ACC112 (cell line): Measurements from ENCODE around the gene UBL7.
A peak's percentile ranks its signal among the peaks of the same experiment; 100 is the strongest.

Experiments used
- H2AFZ ChIP-seq: fragments of 200-600 bp; sonication (generic); one replicate; pipeline ENCODE4 v1.6.0; 2017; ENCODE audit warnings: antibody characterized with exemption, low read length; ENCODE audit not compliant: unreplicated experiment
- H3K27ac ChIP-seq: fragments of 200-600 bp; sonication (generic); 2 replicates; pipeline ENCODE4 v1.5.1; 2014; ENCODE audit warnings: low read depth, mild to moderate bottlenecking, antibody characterized with exemption, low read length, moderate library complexity
- H3K27me3 ChIP-seq: fragments of 200-600 bp; sonication (generic); 2 replicates; pipeline ENCODE4 v1.6.1; 2014; ENCODE audit warnings: mild to moderate bottlenecking, antibody characterized with exemption, low read length, moderate library complexity, mixed read lengths; ENCODE audit not compliant: insufficient read depth
- H3K36me3 ChIP-seq: fragments of 200-600 bp; sonication (generic); 2 replicates; pipeline ENCODE4 v1.6.1; 2016; ENCODE audit warnings: mild to moderate bottlenecking, antibody characterized with exemption, low read length, moderate library complexity, mixed read lengths; ENCODE audit not compliant: insufficient read depth
- H3K4me1 ChIP-seq: fragments of 200-600 bp; sonication (generic); one replicate; pipeline ENCODE4 v1.6.1; 2016; ENCODE audit warnings: low read length, mixed read lengths; ENCODE audit not compliant: insufficient read depth, unreplicated experiment, control insufficient read depth
- H3K4me3 ChIP-seq: fragments of 200-600 bp; sonication (generic); 2 replicates; pipeline ENCODE4 v1.5.1; 2014; ENCODE audit warnings: mild to moderate bottlenecking, low read depth, low read length
- H3K79me2 ChIP-seq: fragments of 200-600 bp; sonication (generic); one replicate; pipeline ENCODE4 v1.6.0; 2016; ENCODE audit warnings: low read length; ENCODE audit not compliant: control insufficient read depth, unreplicated experiment, insufficient read depth

UBL7 gene

GRCh38 chr15:74438721-74439316, 22.1 kb downstream of the UBL7 start:
- Histone ChIP-seq H3K36me3 (no peaks in the 10 kb centered on the region), H3K4me3 (no peak overlapping the region), H2AFZ (no peak overlapping the region), H3K27ac (no peak overlapping the region), H3K79me2 (peaks cover 4% of the 10 kb centered on the region), H3K27me3 (no peaks in the 10 kb centered on the region), H3K4me1 (peaks cover 10% of the 10 kb centered on the region)

GRCh38 chr15:74438206-74438605, 22.8 kb downstream of the UBL7 start:
- Histone ChIP-seq H3K27ac (no peak overlapping the region), H2AFZ (no peak overlapping the region), H3K36me3 (no peaks in the 10 kb centered on the region), H3K27me3 (no peaks in the 10 kb centered on the region), H3K79me2 (peaks cover 9% of the 10 kb centered on the region), H3K4me1 (peaks cover 10% of the 10 kb centered on the region), H3K4me3 (no peak overlapping the region)

GRCh38 chr15:74434263-74435136, 26.5 kb downstream of the UBL7 start:
- Histone ChIP-seq H3K4me3 (peak overlapping the region; percentile 92), H2AFZ (peak overlapping the region; percentile 62), H3K27ac (peak overlapping the region; percentile 28; the same call in 1 of the 2 replicates), H3K36me3 (no peaks in the 10 kb centered on the region), H3K27me3 (no peaks in the 10 kb centered on the region), H3K4me1 (peaks cover 37% of the 10 kb centered on the region), H3K79me2 (peaks cover 46% of the 10 kb centered on the region)

- H3K27me3 ChIP-seq = no peaks in the 10 kb centered on the region
- peaks cover 53% of the 10 kb centered on the region for H3K79me2 ChIP-seq
- peaks cover 41% of the 10 kb centered on the region for H3K4me1 ChIP-seq
- H3K36me3 ChIP-seq = no peaks in the 10 kb centered on the region
- peak within 1 kb of the TSS; percentile 28; the same call in 1 of the 2 replicates for H3K27ac ChIP-seq
- peak within 1 kb of the TSS; percentile 84 for H2AFZ ChIP-seq
- H3K4me3 ChIP-seq = peak within 1 kb of the TSS; percentile 92
These were observed 27.2 kb downstream of the UBL7 start, which contains the start of gene SEMA7A for GRCh38 chr15:74433592-74434262. Gene SEMA7A, minus strand, starts transcription at chr15:74433958. Its CDS starts 40 bp downstream, at chr15:74433918.

- Histone ChIP-seq H2AFZ (peak overlapping the region; percentile 84), H3K27ac (peak overlapping the region; percentile 10; the same call in 1 of the 2 replicates), H3K27me3 (no peaks in the 10 kb centered on the region), H3K36me3 (no peaks in the 10 kb centered on the region), H3K4me3 (peak overlapping the region; percentile 92), H3K79me2 (peaks cover 60% of the 10 kb centered on the region), H3K4me1 (peaks cover 45% of the 10 kb centered on the region)
These were observed 27.9 kb downstream of the UBL7 start for GRCh38 chr15:74432968-74433591.

- Histone ChIP-seq H3K79me2 (peaks cover 66% of the 10 kb centered on the region), H3K4me1 (peaks cover 50% of the 10 kb centered on the region), H3K27me3 (no peaks in the 10 kb centered on the region), H3K36me3 (no peaks in the 10 kb centered on the region), H3K4me3 (peak overlapping the region; percentile 92), H3K27ac (no peak overlapping the region), H2AFZ (peak overlapping the region; percentile 49)
These were observed 28.5 kb downstream of the UBL7 start for GRCh38 chr15:74432271-74432967.

- no peaks in the 10 kb centered on the region for H3K36me3 ChIP-seq
- no peak overlapping the region for H2AFZ ChIP-seq
- no peak overlapping the region for H3K27ac ChIP-seq
- no peaks in the 10 kb centered on the region for H3K27me3 ChIP-seq
- peaks cover 74% of the 10 kb centered on the region for H3K79me2 ChIP-seq
- H3K4me3 ChIP-seq = peak overlapping the region; percentile 92
- peaks cover 50% of the 10 kb centered on the region for H3K4me1 ChIP-seq
These were observed 29.3 kb downstream of the UBL7 start for GRCh38 chr15:74431645-74432044.

GRCh38 chr15:74431116-74431515, 29.8 kb downstream of the UBL7 start:
- Histone ChIP-seq H3K36me3 (no peaks in the 10 kb centered on the region), H3K79me2 (peaks cover 79% of the 10 kb centered on the region), H3K4me3 (peak overlapping the region; percentile 92), H2AFZ (no peak overlapping the region), H3K27me3 (no peaks in the 10 kb centered on the region), H3K27ac (no peak overlapping the region), H3K4me1 (peaks cover 50% of the 10 kb centered on the region)

- Histone ChIP-seq H3K27ac (peak overlapping the region; percentile 39; the same call in 1 of the 2 replicates), H3K36me3 (no peaks in the 10 kb centered on the region), H2AFZ (no peak overlapping the region), H3K4me3 (peak overlapping the region; percentile 92), H3K4me1 (peaks cover 50% of the 10 kb centered on the region), H3K27me3 (no peaks in the 10 kb centered on the region), H3K79me2 (peaks cover 84% of the 10 kb centered on the region)
These were observed 30.4 kb downstream of the UBL7 start for GRCh38 chr15:74430510-74430951.
